Neural cell (in vitro differentiated cells): Measurements from ENCODE around the gene CYP27A1. TPM values are rescaled to one million over a fixed set of nuclear protein-coding genes. Genes with fewer than 3 reads are reported as not detected.

Experiments
- H2AFZ ChIP-seq: fragments of 200-600, 300-800 bp; sonication (generic), shearing (Covaris generic); 2 replicates; pipeline ENCODE4 v1.6.0; 2014; ENCODE audit warnings: low read depth, mild to moderate bottlenecking, antibody characterized with exemption, low read length, moderate library complexity
- H3F3A ChIP-seq: fragments of 200-600 bp; shearing (Covaris generic); 2 replicates; pipeline ENCODE4 v1.6.1; 2016; ENCODE audit warnings: mild to moderate bottlenecking, moderate library complexity, mixed read lengths, antibody characterized with exemption, low read length; ENCODE audit not compliant: insufficient read depth, poor library complexity, severe bottlenecking
- H3K27ac ChIP-seq: fragments of 200-600, 300-800 bp; sonication (generic), shearing (Covaris generic); 2 replicates; pipeline ENCODE4 v1.5.1; 2014; ENCODE audit warnings: mild to moderate bottlenecking, low read length, moderate library complexity
- H3K27me3 ChIP-seq: fragments of 300-800, 200-600 bp; sonication (generic), shearing (Covaris generic); 2 replicates; pipeline ENCODE4 v1.6.0; 2014; ENCODE audit warnings: mild to moderate bottlenecking, low read depth, low read length, moderate library complexity; ENCODE audit not compliant: insufficient read depth
- H3K36me3 ChIP-seq: fragments of 300-800, 200-600 bp; sonication (generic), shearing (Covaris generic); 2 replicates; pipeline ENCODE4 v1.5.1; 2014; ENCODE audit warnings: mild to moderate bottlenecking, antibody characterized with exemption, low read length, moderate library complexity; ENCODE audit not compliant: insufficient read depth
- H3K4me2 ChIP-seq: fragments of 300-800, 200-600 bp; sonication (generic), shearing (Covaris generic); 2 replicates; pipeline ENCODE4 v1.6.0; 2014; ENCODE audit warnings: mild to moderate bottlenecking, low read length
- H3K4me3 ChIP-seq: fragments of 300-800, 200-600 bp; sonication (generic), shearing (Covaris generic); 2 replicates; pipeline ENCODE4 v1.5.1; 2014; ENCODE audit warnings: mild to moderate bottlenecking, low read length, moderate library complexity
- H3K79me2 ChIP-seq: fragments of 200-600 bp; shearing (Covaris generic); replicated peaks from 2 replicates; pipeline ENCODE4 v1.6.0; 2014; ENCODE audit warnings: mild to moderate bottlenecking, low read length, moderate library complexity; ENCODE audit not compliant: insufficient read depth
- H3K9ac ChIP-seq: fragments of 300-800, 200-600 bp; sonication (generic), shearing (Covaris generic); 2 replicates; pipeline ENCODE4 v1.6.1; 2016; ENCODE audit warnings: mild to moderate bottlenecking, low read length, mixed read lengths
- H3K9me2 ChIP-seq: fragments of 200-600 bp; shearing (Covaris generic); 2 replicates; pipeline ENCODE4 v1.6.1; 2016; ENCODE audit warnings: mild to moderate bottlenecking, low read length, mixed read lengths; ENCODE audit not compliant: insufficient read depth
- H3K9me3 ChIP-seq: fragments of 200-600, 300-800 bp; sonication (generic), shearing (Covaris generic); 2 replicates; pipeline ENCODE4 v1.6.1; 2016; ENCODE audit warnings: mild to moderate bottlenecking, mixed run types, low read length, moderate library complexity, mixed read lengths
- H4K20me1 ChIP-seq: fragments of 200-600 bp; shearing (Covaris generic); 2 replicates; pipeline ENCODE4 v1.6.1; 2016; ENCODE audit warnings: mild to moderate bottlenecking, mixed run types; ENCODE audit not compliant: insufficient read depth
- CTCF ChIP-seq: fragments of 450-650 bp; IDR thresholded peaks from 2 replicates; pipeline ENCODE4 v1.5.1; 2014; ENCODE audit warnings: antibody characterized with exemption, mild to moderate bottlenecking, moderate library complexity; ENCODE audit not compliant: poor library complexity, severe bottlenecking
- EP300 ChIP-seq: fragments of 450-650 bp; conservative IDR thresholded peaks from 2 replicates; pipeline ENCODE4 v1.6.1; 2014; ENCODE audit warnings: antibody characterized with exemption, mild to moderate bottlenecking, moderate library complexity; ENCODE audit not compliant: poor library complexity, severe bottlenecking
- EZH2 ChIP-seq: fragments of 200-600, 300-800 bp; shearing (Covaris generic), sonication (generic); IDR thresholded peaks from 2 replicates; pipeline ENCODE4 v1.6.1; 2014; ENCODE audit warnings: antibody characterized with exemption, low read length, borderline replicate concordance, mild to moderate bottlenecking; ENCODE audit not compliant: insufficient read depth, poor library complexity, severe bottlenecking
- MXI1 ChIP-seq: fragments of 450-650 bp; conservative IDR thresholded peaks from 2 replicates; pipeline ENCODE4 v1.6.1; 2014; ENCODE audit warnings: antibody characterized with exemption, mild to moderate bottlenecking; ENCODE audit not compliant: poor library complexity, severe bottlenecking
- POLR2AphosphoS5 ChIP-seq: IDR thresholded peaks from 2 replicates; pipeline ENCODE4 v1.6.1; 2012
- RAD21 ChIP-seq: fragments of 450-650 bp; conservative IDR thresholded peaks from 2 replicates; pipeline ENCODE4 v1.6.1; 2014; ENCODE audit warnings: antibody characterized with exemption, mild to moderate bottlenecking, moderate library complexity
- REST ChIP-seq: IDR thresholded peaks from 2 replicates; pipeline ENCODE4 v1.6.1; 2012; ENCODE audit warnings: borderline replicate concordance
- SMC3 ChIP-seq: fragments of 450-650 bp; conservative IDR thresholded peaks from 2 replicates; pipeline ENCODE4 v1.6.1; 2014; ENCODE audit warnings: antibody characterized with exemption, mild to moderate bottlenecking, moderate library complexity; ENCODE audit not compliant: poor library complexity
- TAF1 ChIP-seq: IDR thresholded peaks from 2 replicates; pipeline ENCODE4 v1.6.1; 2012; ENCODE audit warnings: low read depth
- polyA plus RNA-seq: library from polyadenylated mRNA; depleted of rRNA; stranded (reverse); fragments of >200 nt; gene quantifications from 2 replicates; pipeline ENCODE4 v1.2.3, GENCODE V29; 2014

The CYP27A1 gene
- polyA plus RNA-seq, 1 donor from 2014 or later, result not detected

DNA sequence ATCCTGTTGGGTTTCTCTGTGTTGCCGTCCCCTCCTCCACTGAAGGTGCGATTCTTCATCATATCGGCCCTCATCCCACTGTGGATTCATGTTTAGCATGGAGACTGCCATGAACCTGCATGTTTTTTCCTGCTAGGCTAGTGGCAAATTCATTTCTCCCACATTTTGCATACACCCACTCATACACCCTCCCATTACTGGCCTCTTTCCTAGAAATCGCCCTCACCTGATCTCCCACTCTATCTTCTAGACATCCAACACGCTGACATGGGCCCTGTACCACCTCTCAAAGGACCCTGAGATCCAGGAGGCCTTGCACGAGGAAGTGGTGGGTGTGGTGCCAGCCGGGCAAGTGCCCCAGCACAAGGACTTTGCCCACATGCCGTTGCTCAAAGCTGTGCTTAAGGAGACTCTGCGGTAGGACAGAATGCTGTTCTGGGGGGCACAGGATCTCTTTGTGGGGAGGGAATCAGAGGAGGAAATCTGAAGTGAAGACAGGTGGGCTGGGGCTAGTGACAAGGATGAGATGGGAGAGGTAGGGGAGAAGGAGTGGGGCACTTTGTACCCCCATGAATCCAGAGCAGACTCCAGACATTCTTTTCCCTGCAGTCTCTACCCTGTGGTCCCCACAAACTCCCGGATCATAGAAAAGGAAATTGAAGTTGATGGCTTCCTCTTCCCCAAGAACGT lies 32.0 kb downstream of the CYP27A1 start:
- H3K4me3 ChIP-seq, result no peak overlapping the region
- H3K9ac ChIP-seq, result no peak overlapping the region
- H3K27ac ChIP-seq, result no peak overlapping the region
- H3K9me2 ChIP-seq, result no peaks in the 10 kb centered on the region
- no peaks in the 10 kb centered on the region for H3K9me3 ChIP-seq
- H3K4me2 ChIP-seq, result no peak overlapping the region
- no peaks in the 10 kb centered on the region for H3K36me3 ChIP-seq
- no peak overlapping the region for H2AFZ ChIP-seq
- no peaks in the 10 kb centered on the region for H3K79me2 ChIP-seq
- no peaks in the 10 kb centered on the region for H4K20me1 ChIP-seq
- TF ChIP-seq EP300 (no peak), RAD21 (no peak), TAF1 (no peak), EZH2 (no peak), REST (no peak), MXI1 (no peak), SMC3 (no peak), POLR2AphosphoS5 (no peak), CTCF (no peak)
- H3K27me3 ChIP-seq, result no peaks in the 10 kb centered on the region
- no peaks in the 10 kb centered on the region for H3F3A ChIP-seq

GRCh38 chr2:218814540-218815243 lies 32.7 kb downstream of the CYP27A1 start:
- Histone ChIP-seq H3K4me2 (no peak overlapping the region), H3K79me2 (no peaks in the 10 kb centered on the region), H3K27ac (no peak overlapping the region)

More at GRCh38 chr2:218814540-218815243, 32.7 kb downstream of the CYP27A1 start:
- Histone ChIP-seq H3K36me3 (no peaks in the 10 kb centered on the region), H4K20me1 (no peaks in the 10 kb centered on the region), H3K27me3 (no peaks in the 10 kb centered on the region), H3K9ac (no peak overlapping the region), H3K9me2 (no peaks in the 10 kb centered on the region), H3K4me3 (no peak overlapping the region), H2AFZ (no peak overlapping the region), H3F3A (no peaks in the 10 kb centered on the region), H3K9me3 (no peaks in the 10 kb centered on the region)
- TF ChIP-seq EP300 (no peak), MXI1 (no peak), EZH2 (no peak), SMC3 (no peak), POLR2AphosphoS5 (no peak), TAF1 (no peak), RAD21 (no peak), CTCF (no peak), REST (no peak)
